GM21737 (cell line): ENCODE results near the gene PPP2R2C.

Experiments used
- ATAC-seq: cut with Tn5 transposase; IDR thresholded peaks from one replicate; pipeline ENCODE4 v1.9.1; 2021; ENCODE audit warnings: mild to moderate bottlenecking, moderate library complexity; ENCODE audit not compliant: unreplicated experiment

The PPP2R2C gene

GRCh38 chr4:6292376-6293096, 179.9 kb downstream of the PPP2R2C start:
- no peak for ATAC-seq

- no peak for ATAC-seq
These were observed 180.6 kb downstream of the PPP2R2C start for GRCh38 chr4:6291784-6292297.

- no peak for ATAC-seq
These were observed 181.5 kb downstream of the PPP2R2C start for GRCh38 chr4:6290769-6291547.

DNA sequence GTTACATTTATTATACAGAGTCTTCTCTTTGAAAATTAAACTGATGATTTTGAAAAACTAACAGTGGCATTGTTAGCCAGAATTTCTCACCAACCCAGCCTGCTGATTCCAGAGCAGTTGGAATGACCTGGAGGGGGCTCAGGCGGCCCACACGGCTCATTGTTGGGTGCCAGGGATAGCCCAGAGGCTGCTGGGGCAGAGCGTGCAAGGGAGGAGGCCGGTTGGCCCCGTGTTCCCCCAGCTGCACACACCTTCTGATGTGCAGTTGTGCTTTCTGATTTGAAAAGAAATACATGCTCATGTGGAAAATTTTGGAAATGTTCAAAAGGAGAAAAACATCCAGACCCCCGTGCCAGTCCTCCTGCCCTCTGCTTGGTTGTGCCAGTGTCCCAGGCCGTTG, 182.2 kb downstream of the PPP2R2C start:
- ATAC-seq: no peak

DNA sequence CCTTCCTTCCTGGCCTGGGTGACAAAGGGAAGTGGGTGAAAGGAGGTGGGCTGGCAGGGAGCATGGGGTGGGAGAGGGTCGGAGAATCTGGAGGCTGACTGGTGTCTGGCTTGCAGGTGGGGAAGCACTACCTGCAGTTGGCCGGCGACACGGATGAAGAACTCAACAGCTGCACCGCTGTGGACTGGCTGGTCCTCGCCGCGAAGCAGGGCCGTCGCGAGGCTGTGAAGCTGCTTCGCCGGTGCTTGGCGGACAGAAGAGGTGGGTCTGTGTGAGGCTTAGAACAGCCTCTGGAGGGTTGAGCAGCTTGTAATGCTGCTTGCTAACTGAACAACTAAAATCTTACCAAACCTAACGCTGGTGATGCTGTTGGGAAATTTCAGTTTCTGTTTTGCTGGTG, 183.5 kb downstream of the PPP2R2C start:
- ATAC-seq: no peak

DNA sequence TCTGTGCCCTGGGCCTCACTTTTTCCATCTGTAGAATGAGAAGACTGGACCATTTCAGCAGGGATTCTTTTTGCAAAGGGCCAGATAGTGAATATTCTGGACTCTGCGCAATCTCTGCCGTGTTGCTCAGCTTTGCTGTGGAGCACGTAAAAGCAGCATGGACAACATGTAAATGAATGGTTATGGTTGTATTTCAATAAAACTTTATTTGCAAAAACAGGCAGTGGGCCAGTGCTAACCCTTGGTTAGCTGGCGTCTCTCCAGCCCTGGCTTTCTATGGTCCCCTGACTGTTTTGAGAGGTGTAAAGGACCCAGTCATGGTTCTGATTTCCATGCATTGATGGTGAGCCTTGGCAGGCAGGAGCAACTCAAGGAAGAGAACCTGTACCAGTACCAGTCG, 184.1 kb downstream of the PPP2R2C start:
- ATAC-seq: no peak

DNA sequence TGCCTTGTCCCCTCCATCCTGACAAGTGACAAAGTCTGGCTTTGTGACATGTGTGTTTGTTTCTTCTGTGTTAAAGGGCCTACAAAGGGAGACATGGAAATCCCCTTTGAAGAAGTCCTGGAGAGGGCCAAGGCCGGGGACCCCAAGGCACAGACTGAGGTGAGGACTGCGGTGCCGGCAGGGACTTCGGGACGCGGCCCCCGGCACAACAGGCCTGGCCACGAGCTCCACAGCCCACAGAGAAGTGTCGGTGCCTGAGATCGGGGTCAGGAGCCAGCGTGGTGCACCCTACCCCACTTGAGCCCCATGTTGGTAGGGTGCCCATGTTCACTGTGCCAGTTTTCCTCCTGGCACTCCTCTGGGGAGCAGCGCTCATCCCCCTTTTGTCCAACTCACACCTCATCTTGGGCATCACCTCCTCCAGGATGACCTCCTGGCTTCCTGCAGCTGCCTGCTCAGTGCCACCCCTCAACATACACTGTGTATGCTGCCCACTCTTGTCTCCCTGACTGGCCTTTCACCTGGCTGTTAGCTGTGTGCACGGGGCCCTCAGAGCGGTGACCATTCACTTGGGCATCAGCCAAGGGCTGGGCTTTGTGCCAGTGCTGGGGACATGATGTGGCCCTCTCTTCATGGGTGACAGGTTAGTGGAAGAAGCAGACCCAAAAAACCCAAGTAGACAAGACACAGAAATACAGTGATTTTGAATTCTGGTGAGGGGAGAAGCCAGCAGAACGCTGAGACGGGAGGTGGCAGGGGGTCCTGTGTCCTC, 185.2 kb downstream of the PPP2R2C start:
- ATAC-seq: no peak

GRCh38 chr4:6283282-6283681, 189.1 kb downstream of the PPP2R2C start:
- no peak for ATAC-seq

DNA sequence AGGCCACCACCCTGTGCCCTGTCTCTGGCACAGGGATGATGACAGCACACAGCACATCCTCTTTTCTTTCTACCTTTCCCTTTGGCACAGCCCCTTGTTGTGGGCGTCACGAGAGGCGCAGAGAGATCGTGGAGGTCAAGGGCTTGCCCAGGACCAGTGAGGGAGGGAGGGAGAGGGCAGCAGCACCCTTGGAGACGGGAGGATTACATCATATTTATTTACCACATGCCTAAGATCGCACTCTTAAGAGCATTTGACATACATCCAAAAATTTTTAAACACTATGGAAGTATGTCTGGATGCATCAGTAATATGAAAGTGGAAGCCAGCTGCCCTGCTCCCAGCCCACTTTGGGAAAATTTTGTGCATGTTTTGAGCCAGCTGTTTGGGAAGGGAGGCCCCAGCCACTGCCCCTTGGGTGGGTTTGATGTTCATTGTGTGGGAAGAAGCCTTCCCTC, 190.1 kb downstream of the PPP2R2C start:
- ATAC-seq: no peak

DNA sequence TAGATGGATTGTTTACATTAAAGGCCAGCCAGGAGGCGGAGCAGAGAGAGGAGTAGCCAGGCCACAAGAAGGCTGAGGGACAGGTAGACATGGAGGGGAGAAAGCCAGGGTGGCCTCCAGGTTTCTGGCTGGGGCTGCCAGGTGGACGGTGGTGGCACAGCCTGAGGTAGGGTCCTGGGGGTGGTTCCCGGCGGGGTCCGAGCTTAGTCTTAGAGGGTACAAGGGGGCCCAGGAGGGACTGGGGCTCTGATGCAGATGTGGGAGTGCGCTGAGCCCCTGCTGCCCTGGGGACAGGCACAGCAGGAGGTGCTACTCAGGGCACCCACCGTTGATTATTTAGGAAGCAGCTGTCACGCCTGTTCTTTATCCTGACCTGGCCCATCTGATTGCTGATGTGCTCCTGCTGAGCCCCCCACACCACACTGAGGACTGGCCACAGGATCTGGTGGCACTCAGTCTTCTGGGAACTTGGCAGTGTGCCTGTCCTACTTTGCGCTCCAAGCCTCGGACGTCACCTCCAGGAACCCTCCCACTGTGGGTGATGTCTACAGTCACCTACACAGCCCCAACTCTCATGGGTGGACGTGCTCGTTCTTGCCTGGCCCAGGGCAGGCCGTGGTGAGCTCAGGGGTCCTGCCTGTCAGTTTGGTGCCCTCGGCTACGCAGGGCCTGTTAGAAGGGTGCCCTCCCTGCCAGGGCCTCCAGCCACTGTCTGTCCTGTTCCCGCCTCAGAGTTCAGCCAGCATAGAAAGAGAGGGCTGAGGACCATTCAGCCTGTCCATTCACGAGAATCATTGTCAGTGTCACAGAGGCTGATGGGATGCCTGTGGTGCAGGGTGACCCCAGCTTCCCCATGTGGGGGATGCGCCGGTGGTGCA, 190.7 kb downstream of the PPP2R2C start:
- no peak for ATAC-seq

- no peak for ATAC-seq
These were observed 191.9 kb downstream of the PPP2R2C start for GRCh38 chr4:6280365-6280996.

GRCh38 chr4:6279582-6280289, 192.7 kb downstream of the PPP2R2C start:
- ATAC-seq: no peak

- peak; percentile 93 for ATAC-seq
These were observed 193.6 kb downstream of the PPP2R2C start for GRCh38 chr4:6278801-6279197.

DNA sequence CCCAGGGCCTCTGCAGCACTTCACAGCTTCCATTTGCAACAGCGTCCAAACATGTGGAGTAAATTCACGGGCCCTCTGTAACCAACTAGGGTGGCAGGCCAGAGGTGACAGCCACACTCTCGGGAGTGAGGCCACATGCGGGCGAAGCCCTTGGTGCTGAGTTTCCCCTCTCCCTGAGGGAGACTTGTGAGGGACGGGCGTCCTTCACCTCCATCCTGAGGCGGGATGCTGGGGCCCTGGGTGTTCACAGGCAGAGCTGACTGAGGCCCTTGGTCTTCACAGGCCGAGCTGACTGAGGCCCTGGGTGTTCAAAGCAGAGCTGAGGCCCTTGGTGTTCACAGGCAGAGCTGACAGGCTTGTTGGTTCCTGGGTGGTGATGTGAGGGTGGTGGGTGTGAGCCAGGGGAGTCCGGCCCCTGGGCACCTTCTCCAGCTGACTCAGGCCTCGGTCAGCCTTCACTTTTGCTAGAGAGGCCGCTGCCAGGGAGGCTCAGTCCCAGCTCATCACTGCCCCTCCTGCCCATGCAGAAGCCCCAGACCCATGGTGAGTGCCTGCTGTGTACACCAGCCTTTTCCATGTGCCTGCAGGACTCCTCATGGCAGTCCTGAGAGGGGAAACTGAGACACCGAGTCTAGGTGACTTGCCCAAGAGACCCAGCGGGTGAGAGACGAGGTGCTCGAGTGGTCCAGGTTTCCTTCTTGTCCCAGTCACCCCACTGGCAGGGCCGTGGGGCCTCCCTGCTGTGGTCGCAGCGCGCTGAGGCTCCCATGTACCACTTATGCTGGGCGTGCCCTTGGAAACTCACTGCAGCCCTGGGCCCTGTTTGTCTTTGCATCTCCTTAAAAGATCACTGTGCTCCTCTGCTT, 194.2 kb downstream of the PPP2R2C start:
- ATAC-seq: no peak

- no peak for ATAC-seq
These were observed 195.1 kb downstream of the PPP2R2C start for GRCh38 chr4:6277139-6277802.

DNA sequence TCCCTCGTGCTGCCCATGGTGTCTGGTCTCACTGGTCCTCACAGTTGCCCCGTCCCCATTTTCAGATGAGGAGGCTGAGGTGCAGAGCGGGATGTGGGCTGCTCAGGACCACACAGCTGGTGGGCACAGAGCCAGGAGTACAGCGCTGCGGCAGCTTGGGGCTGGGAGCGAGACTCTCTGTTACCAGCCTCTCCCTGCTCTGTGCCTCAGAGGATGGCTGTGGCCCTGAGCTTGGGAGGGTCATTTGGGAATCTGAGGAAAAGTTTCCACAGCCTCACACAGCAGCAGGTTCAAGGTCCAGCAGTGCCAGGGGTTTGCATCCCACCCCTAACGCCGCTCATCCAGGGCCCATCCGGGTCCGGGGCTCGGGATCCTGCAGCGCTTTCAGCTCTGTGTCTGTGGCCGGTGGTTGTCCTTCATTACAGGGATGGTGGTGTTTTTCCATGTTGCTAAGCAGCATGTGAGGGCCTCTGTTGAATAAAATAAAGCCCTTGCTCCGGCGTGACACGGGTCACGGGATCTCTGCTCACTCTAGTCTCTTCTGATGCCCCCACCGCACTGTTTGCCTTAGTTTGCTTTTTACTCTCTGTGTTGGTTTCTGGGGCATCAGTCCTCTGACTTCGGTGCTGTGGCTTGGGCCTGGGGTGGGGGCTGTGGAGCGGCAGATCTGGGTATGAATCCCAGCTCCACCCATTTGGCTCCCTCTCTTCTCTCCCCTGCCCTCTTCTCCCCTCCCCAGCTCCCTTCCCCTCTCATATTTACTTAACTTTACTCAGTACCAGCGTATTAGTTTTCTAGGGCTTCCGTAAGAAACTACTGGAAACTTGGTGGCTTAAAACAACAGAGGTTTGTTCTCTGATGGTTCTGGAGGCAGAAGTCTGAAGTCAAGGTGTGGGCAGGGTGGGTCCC, 196.3 kb downstream of the PPP2R2C start:
- no peak for ATAC-seq

- no peak for ATAC-seq
These were observed 197.1 kb downstream of the PPP2R2C start for GRCh38 chr4:6275351-6275750.
